IPS-20b (cell line): Measurements from ENCODE around the gene SNAPIN.
"Not testable (repeated sequence)": the region's sequence is repeated elsewhere in the genome, so short reads cannot be mapped to it uniquely, and the experiment has no call there.

Source experiments
- H3K27ac ChIP-seq: one replicate; pipeline ENCODE4 v1.5.1; 2013; ENCODE audit warnings: low read length
- H3K27me3 ChIP-seq: 2 replicates; pipeline ENCODE4 v1.6.1; 2013; ENCODE audit warnings: mild to moderate bottlenecking, low read length, inconsistent platforms; ENCODE audit not compliant: insufficient read depth
- H3K36me3 ChIP-seq: 2 replicates; pipeline ENCODE4 v1.6.1; 2013; ENCODE audit warnings: low read depth, mild to moderate bottlenecking, inconsistent platforms, low read length, moderate library complexity; ENCODE audit not compliant: insufficient read depth
- H3K4me1 ChIP-seq: 2 replicates; pipeline ENCODE4 v1.6.1; 2013; ENCODE audit warnings: mild to moderate bottlenecking, control low read depth, inconsistent platforms, low read length, moderate library complexity; ENCODE audit not compliant: insufficient read depth
- H3K4me3 ChIP-seq: 2 replicates; pipeline ENCODE4 v1.5.1; 2013; ENCODE audit warnings: mild to moderate bottlenecking, low read length, inconsistent platforms
- H3K9ac ChIP-seq: 2 replicates; pipeline ENCODE4 v1.6.1; 2013; ENCODE audit warnings: low read depth, mild to moderate bottlenecking, inconsistent platforms, low read length, moderate library complexity
- H3K9me3 ChIP-seq: 2 replicates; pipeline ENCODE4 v1.6.1; 2013; ENCODE audit warnings: mild to moderate bottlenecking, low read depth, low read length, inconsistent platforms; ENCODE audit not compliant: insufficient read depth

The SNAPIN gene

DNA sequence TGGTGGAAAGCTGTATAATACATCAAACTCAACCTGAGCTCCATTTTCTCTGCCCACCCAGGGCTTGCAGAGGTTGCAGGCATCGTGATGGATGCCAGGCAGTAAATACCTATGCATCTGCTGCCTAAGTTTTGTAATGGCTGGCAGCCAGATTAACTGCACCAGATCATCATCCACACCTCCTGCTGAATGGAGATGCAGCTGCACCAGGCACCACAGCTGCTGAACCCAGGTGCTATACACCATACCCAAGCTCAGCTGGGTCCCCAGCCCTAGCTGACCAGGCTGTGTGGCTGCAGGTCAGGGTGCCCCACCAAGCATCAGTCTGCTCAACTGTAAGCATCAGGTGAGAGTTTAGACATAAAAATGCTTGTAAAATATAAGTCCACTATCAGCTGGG is 6.7 kb upstream of the SNAPIN start:
- Histone ChIP-seq H3K4me3 (no peak overlapping the region), H3K4me1 (no peaks in the 10 kb centered on the region)

DNA sequence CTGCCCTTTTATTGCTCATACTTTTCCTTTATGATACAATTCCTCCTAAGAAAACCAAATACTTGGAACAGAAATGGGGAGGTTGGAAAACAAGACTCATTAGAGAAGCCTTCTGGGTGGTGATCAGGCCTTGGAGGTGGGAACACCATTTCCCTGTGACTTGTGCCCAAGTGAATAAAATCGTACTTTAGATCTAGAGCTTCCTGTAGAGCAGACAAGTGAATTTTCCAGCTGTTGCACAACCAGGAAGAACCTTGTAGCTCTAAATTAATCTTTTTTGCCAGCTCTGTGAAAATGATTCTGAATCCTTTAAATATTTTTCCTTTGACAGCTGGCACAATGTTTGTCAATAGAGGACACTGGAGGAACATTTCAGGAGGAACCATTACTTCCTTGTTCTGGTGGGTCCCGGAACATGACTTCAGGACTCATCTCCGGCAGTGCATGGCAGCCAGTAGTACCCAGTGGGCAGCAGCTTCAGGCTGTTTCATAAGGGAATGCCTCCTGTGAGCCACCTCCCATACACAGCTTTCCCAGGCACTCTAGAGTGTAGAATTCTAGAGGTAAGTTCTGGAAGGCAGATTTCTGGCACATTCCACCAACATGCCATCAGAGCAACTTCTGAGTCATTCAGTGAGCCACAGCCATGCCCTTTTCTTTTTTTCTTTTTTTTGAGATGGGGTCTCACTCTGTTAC is 5.5 kb upstream of the SNAPIN start:
- Histone ChIP-seq H3K36me3 (no peaks in the 10 kb centered on the region), H3K4me1 (no peaks in the 10 kb centered on the region), H3K27ac (no peak overlapping the region), H3K9me3 (no peaks in the 10 kb centered on the region), H3K9ac (no peak overlapping the region), H3K4me3 (no peak overlapping the region), H3K27me3 (no peaks in the 10 kb centered on the region)

More for the DNA sequence above, 6.7 kb upstream of the SNAPIN start:
- Histone ChIP-seq H3K27ac (no peak overlapping the region), H3K9me3 (no peaks in the 10 kb centered on the region), H3K9ac (no peak overlapping the region), H3K36me3 (peaks cover under 1% of the 10 kb centered on the region; the same call in 1 of the 2 replicates), H3K27me3 (no peaks in the 10 kb centered on the region)

DNA sequence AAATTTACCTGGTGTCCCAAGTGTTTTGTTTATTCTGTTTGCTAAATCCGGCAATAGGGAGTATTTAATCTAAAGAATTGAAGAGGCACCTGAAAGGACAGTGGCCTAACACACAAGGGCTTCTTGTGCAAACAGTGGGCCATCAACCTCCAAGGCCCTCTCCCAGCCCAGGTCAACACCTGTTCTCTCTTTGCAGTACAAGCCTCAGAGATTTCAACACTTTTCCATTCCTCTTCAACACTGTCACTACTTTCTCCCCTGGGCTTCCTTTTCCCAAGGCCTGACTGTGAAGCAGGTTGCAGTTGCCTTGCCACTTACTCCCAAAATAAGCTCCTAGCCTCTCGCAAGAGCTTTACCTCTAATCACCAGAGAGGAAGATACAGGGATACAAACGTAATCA is 3.2 kb upstream of the SNAPIN start:
- Histone ChIP-seq H3K36me3 (no peaks in the 10 kb centered on the region; the same call in 1 of the 2 replicates), H3K27ac (no peak overlapping the region), H3K4me1 (peaks cover 4% of the 10 kb centered on the region; the same call in 1 of the 2 replicates), H3K9me3 (no peaks in the 10 kb centered on the region), H3K4me3 (no peak overlapping the region), H3K9ac (no peak overlapping the region), H3K27me3 (no peaks in the 10 kb centered on the region)

DNA sequence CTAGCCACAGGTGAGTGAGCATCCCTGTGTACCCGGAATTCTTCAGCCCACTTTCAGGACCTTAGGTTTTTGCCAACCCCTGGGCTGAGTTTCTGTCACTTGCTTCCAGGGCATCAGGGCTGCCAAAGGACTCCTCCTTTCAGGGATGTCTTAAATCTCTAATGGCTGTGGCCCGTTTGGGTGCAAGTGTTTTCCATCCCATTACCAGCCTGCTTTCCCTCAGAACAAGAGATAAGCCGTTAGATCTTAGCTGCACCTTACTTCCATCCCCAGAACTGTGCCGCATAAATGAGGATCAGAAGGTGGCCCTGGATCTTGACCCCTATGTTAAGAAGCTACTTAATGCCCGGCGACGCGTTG is 652 bp downstream of the SNAPIN start:
- peak overlapping the region; percentile 87; the same call in 1 of the 2 replicates for H3K9ac ChIP-seq
- peak overlapping the region; percentile 91 for H3K27ac ChIP-seq
- H3K4me1 ChIP-seq: peaks cover 4% of the 10 kb centered on the region; the same call in 1 of the 2 replicates

DNA sequence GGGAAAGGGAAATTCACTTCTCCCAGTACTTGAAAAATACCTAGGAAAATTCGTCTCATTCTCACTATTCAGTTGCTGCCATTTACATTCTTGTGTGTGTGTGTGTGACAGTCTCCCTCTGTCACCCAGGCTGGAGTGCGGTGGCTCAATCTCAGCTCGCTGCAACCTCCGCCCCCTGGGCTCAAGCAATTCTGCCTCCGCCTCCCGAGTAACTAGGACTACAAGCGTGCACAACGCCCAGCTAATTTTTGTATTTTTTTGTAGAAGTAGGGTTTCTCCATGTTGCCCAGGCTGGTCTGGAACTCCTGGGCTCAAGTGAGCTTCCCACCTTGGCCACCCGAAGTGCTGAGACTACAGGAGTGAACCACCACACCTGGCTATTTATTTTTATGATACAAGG is 1.2 kb downstream of the SNAPIN start:
- Histone ChIP-seq H3K9ac (peak overlapping the region; percentile 87; the same call in 1 of the 2 replicates), H3K4me3 (peak overlapping the region; percentile 96)

More for the DNA sequence above, 652 bp downstream of the SNAPIN start:
- no peaks in the 10 kb centered on the region for H3K27me3 ChIP-seq
- peak overlapping the region; percentile 96 for H3K4me3 ChIP-seq
- H3K9me3 ChIP-seq: no peaks in the 10 kb centered on the region
- peaks cover 37% of the 10 kb centered on the region for H3K36me3 ChIP-seq

DNA sequence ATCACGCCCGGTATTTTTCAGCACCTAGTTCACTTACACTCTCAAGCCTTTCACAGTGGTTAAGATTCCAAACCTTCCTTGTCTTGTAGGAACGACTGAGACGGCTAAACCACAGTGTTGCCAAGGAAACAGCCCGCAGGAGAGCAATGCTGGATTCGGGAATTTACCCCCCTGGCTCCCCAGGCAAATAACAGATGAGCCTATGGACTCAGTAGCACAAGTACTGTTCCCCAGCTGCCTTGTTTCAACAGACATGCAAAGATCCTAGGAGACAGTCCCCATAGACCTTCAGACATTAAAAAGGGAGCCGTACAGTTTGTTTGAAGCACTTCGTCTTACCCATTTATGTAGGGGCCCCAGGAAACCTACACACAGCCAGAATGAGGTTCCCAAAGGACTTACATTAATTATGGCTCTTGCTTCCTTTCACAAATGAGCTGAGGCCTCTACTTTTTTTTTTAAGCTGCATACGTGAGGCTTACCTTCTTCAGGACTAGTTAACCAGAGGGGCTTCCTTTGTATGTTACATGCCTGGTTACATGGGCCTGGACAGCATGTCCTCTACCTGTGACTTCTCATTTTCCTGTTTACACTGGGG is 2.7 kb downstream of the SNAPIN start:
- Histone ChIP-seq H3K36me3 (peaks cover 57% of the 10 kb centered on the region), H3K27me3 (no peaks in the 10 kb centered on the region), H3K9ac (no peak overlapping the region), H3K27ac (no peak overlapping the region), H3K4me1 (peaks cover 4% of the 10 kb centered on the region; the same call in 1 of the 2 replicates), H3K4me3 (no peak overlapping the region), H3K9me3 (no peaks in the 10 kb centered on the region)

More for the DNA sequence above, 1.2 kb downstream of the SNAPIN start:
- H3K9me3 ChIP-seq: no peaks in the 10 kb centered on the region
- peaks cover 4% of the 10 kb centered on the region; the same call in 1 of the 2 replicates for H3K4me1 ChIP-seq
- H3K27ac ChIP-seq: no peak overlapping the region
- peaks cover 42% of the 10 kb centered on the region for H3K36me3 ChIP-seq
- no peaks in the 10 kb centered on the region for H3K27me3 ChIP-seq

DNA sequence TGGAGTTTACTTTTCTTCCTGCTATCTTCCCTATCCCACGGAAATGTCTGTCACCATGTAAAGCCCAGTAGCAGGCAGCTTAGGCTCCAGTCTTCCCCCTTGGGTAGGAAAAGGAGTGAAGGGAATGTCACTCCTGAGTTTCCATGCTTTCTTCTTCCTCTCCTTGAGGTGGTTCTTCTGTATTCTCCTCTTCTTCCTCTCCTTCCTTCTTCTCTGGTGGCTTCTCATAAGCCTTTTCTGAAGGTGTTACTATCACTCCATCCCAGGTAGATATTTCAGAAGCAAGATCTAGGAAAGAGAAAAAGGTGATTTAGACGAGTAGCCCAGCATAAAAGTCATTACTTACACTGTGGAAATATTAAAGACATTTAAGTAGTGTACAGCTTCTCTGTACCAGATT is 3.8 kb downstream of the SNAPIN start:
- H3K4me1 ChIP-seq: peaks cover 4% of the 10 kb centered on the region; the same call in 1 of the 2 replicates
- H3K9ac ChIP-seq: no peak overlapping the region
- peaks cover 68% of the 10 kb centered on the region for H3K36me3 ChIP-seq
- H3K27ac ChIP-seq: no peak overlapping the region
- H3K9me3 ChIP-seq: no peaks in the 10 kb centered on the region
- no peaks in the 10 kb centered on the region for H3K27me3 ChIP-seq
- no peak overlapping the region for H3K4me3 ChIP-seq

DNA sequence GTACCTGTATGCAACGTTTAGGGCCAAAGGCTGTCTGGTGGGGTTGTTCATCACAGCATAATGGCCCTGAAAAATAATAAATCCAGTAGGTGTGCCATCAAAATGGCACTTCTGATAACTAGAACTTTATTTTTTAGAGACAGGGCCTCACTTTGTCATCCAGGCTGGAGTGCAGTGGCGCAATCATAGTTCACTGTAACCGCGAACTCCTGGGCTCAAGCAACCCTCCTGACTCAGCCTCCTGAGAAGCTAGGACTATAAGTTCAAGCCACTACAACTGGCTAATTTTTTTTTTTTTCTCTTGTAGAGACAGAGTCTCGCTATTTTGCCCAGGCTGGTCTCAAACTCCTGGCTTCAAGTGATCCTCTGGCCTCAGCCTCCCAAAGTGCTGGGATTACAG is 4.7 kb downstream of the SNAPIN start:
- Histone ChIP-seq H3K27ac (no peak overlapping the region), H3K36me3 (peaks cover 77% of the 10 kb centered on the region), H3K4me1 (peaks cover 4% of the 10 kb centered on the region; the same call in 1 of the 2 replicates), H3K9me3 (no peaks in the 10 kb centered on the region), H3K4me3 (no peak overlapping the region), H3K27me3 (no peaks in the 10 kb centered on the region), H3K9ac (no peak overlapping the region)

DNA sequence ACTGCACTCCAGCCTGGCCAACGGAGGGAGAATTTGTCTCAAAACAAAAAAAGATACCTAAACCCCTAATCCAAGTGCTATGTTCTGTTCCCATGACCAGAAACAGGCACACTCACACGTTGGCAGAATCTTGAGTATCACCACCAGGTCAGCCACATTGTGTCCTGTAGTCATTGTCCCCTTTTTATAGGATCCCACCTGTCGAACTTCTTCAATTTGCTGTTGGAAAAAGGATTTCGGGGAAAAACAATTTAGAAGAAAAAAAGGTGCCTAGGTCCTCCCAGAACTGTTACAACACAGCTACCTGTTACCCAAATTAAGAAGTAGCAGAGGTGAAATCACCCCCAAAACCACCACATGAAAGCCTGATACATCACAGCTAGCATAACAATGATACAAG is 8.9 kb downstream of the SNAPIN start:
- H3K4me3 ChIP-seq: no peak overlapping the region
- H3K9ac ChIP-seq: no peak overlapping the region
- H3K9me3 ChIP-seq: no peaks in the 10 kb centered on the region
- H3K27ac ChIP-seq: no peak overlapping the region
- peaks cover 77% of the 10 kb centered on the region for H3K36me3 ChIP-seq
- H3K4me1 ChIP-seq: peaks cover 4% of the 10 kb centered on the region
- H3K27me3 ChIP-seq: no peaks in the 10 kb centered on the region

DNA sequence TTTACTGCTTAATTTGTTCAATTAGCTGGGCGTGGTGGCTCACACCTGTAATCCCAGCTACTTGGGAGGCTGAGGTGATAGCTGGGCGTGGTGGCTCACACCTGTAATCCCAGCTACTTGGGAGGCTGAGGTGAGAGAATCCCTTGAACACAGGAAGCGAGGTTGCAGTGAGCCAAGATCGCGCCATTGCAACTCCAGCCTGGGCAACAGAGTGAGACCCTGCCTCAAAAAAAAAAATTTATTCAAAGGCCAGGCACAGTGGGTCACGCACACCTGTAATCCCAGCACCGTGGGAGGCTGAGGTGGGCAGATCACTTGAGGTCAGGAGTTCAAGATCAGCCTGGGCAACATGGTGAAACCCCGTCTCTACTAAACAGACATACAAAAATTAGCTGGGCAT is 10.2 kb downstream of the SNAPIN start:
- not testable (repeated sequence) for H3K9ac ChIP-seq, H3K9me3 ChIP-seq, H3K27me3 ChIP-seq, H3K4me1 ChIP-seq, H3K27ac ChIP-seq, H3K4me3 ChIP-seq
- H3K36me3 ChIP-seq: peaks cover 64% of the 10 kb centered on the region

DNA sequence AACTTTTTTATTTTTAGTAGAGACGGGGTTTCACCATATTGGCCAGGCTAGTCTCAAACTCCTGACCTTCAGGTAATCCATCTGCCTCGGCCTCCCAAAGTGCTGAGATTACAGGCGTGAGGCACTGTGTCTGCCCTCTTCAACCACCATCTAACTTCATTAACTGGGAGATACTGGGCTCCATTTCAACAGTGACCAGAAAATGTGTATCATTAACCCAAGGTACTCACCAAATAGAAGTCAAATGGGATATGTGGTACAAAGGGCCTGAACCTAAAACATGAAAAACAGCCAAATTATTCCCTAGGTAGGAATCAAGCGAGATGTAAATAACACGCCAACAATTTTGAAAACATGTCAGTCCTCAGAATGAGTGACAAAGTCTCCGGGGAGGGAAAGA is 11.1 kb downstream of the SNAPIN start:
- no peaks in the 10 kb centered on the region for H3K9me3 ChIP-seq
- no peaks in the 10 kb centered on the region for H3K27me3 ChIP-seq
- H3K27ac ChIP-seq: no peak overlapping the region
- H3K4me1 ChIP-seq: peaks cover 4% of the 10 kb centered on the region
- peak overlapping the region; percentile 81 for H3K4me3 ChIP-seq
- peak overlapping the region; percentile 97; the same call in 1 of the 2 replicates for H3K9ac ChIP-seq
- H3K36me3 ChIP-seq: peaks cover 55% of the 10 kb centered on the region

DNA sequence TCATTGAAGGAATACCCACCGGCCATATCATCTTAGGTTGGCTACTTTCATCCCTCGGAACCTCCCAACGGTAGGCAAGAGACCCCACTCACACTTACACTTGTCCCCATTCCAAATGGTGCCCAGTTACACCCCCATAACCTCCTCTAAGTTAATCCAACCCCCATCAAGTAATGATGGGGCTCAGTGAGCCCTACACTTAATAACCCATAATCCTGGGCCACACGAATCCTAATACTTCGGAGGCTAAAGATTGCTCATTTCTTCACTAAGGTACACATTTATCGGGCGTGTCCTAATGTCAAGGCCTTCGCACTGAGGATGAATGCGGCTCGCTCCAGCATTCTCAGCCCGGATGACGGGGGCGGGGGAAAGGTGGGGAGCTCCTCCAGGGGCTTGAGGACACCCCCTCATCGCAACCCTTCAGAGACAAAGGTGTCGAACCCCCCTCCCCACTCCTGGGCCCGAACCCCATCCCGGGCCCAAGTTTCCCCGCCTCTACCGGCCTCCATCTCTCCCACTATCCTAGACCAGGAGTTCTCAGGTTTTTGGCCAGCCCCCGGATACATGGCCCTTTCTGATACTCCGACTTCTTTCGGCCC is 11.9 kb downstream of the SNAPIN start:
- Histone ChIP-seq H3K27ac (peak overlapping the region; percentile 80), H3K9me3 (no peaks in the 10 kb centered on the region), H3K27me3 (no peaks in the 10 kb centered on the region), H3K36me3 (peaks cover 48% of the 10 kb centered on the region), H3K4me3 (peak overlapping the region; percentile 81), H3K4me1 (peaks cover 4% of the 10 kb centered on the region), H3K9ac (peak overlapping the region; percentile 97)
